Astrocyte of the spinal cord (primary cell): ENCODE data around the gene NAPB.
A peak's percentile ranks its signal among the peaks of the same experiment; 100 is the strongest.
"Not testable (repeated sequence)": the region's sequence is repeated elsewhere in the genome, so short reads cannot be mapped to it uniquely, and the experiment has no call there.

ENCODE experiments used
- DNase-seq: peaks from one replicate; pipeline ENCODE4 v3.0.0; 2011; ENCODE audit warnings: low read depth, low spot score
- H3K4me3 ChIP-seq: 2 replicates; pipeline ENCODE4 v1.5.1; 2011; ENCODE audit warnings: low read depth, mild to moderate bottlenecking, low read length, moderate library complexity
- in situ Hi-C: cut with HindIII; loops from 2 replicates; pipeline ENCODE4 v1.10.0; 2017; ENCODE audit warnings: low sequenced_read_pairs
- TF ChIP-seq, protein P1 (sequence below): IDR thresholded peaks from 2 replicates; pipeline ENCODE4 v1.5.1; 2012; ENCODE audit warnings: low read depth, mild to moderate bottlenecking, low read length, inconsistent platforms

Gene NAPB

DNA sequence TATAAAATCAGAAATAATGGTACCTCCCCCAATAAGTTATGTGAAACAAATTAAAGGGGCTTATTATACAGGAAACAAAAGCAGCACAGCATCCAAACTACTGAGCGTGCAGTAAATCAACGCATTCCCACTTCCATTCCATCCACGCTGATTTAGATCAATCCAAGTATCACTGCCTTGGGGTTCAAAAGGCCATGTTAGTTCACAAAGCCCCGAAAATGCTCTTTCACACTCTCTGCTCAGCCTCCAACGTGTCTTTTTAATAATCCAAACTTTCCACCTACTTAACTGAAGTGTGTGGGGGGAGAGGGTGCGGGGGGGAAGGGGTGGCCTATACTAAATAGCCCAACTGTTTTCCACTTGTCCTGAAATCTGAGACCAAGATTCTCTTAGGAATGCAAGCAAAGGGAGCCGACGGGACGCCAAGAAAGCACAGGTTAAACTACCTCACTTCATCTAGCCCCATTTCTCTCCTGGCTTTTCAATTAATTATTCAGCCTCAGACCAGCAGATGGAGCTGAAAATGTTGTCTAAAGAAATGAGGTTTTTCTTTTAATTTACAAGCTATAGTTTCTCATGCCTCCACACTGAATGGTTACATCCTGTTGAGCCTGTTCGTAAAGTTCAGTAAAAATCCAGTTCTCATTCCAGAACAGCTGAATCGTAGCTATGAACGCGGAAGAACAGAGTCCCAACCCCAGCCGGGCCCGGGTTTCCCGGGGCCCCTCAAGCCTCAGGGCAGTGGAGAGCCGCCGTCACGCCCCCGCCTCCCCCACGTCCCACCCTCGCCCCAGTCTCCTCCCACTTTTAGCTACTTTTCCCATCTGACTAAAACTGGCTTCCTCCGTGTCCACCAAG lies 71.7 kb downstream of the NAPB start:
- peak; percentile 72 for DNase-seq
- H3K4me3 ChIP-seq: peak overlapping the region; percentile 85
- TF ChIP-seq, protein P1, sequence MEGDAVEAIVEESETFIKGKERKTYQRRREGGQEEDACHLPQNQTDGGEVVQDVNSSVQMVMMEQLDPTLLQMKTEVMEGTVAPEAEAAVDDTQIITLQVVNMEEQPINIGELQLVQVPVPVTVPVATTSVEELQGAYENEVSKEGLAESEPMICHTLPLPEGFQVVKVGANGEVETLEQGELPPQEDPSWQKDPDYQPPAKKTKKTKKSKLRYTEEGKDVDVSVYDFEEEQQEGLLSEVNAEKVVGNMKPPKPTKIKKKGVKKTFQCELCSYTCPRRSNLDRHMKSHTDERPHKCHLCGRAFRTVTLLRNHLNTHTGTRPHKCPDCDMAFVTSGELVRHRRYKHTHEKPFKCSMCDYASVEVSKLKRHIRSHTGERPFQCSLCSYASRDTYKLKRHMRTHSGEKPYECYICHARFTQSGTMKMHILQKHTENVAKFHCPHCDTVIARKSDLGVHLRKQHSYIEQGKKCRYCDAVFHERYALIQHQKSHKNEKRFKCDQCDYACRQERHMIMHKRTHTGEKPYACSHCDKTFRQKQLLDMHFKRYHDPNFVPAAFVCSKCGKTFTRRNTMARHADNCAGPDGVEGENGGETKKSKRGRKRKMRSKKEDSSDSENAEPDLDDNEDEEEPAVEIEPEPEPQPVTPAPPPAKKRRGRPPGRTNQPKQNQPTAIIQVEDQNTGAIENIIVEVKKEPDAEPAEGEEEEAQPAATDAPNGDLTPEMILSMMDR: peak; percentile 30
- in situ Hi-C loops: no loop called here

DNA sequence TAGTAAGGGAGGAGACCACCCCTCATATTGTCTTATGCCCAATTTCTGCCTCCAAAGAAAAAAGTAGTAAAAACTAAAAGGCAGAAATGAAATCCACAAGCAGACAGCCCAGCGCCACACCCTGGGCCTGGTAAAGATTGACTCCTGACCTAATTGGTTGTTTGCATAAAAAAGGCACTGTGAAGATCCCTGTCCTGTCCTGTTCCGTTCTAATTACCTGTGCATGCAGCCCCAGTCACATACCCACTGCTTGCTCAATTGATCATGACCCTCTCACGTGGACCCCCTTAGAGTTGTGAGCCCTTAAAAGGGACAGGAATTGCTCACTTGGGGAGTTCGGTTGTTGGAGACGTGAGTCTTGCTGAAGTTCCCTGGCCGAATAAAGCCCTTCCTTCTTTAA lies 72.8 kb downstream of the NAPB start:
- DNase-seq, in situ Hi-C loops, H3K4me3 ChIP-seq: not testable (repeated sequence)

DNA sequence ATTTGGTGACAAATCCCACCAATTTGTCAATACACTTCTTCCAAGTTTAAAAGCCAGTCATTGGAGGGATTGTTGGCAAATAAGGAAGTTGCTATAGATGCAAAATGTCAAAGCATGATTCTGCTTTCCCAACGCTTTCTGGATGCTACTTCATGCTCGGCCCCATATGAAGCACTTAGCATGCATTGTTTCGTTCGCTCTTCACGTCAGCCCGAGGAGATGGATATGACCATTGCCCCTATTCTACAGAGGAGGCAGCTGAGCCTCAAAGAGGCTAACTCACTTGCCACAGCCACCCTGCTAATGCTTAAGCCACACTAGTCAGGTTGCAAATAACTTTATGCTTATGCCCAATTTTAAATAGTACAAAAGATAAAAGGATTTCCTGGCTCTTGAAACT lies 73.5 kb downstream of the NAPB start:
- DNase-seq: no peak
- TF ChIP-seq, protein P1: no peak
- in situ Hi-C loops: no loop called here
- no peak overlapping the region for H3K4me3 ChIP-seq

DNA sequence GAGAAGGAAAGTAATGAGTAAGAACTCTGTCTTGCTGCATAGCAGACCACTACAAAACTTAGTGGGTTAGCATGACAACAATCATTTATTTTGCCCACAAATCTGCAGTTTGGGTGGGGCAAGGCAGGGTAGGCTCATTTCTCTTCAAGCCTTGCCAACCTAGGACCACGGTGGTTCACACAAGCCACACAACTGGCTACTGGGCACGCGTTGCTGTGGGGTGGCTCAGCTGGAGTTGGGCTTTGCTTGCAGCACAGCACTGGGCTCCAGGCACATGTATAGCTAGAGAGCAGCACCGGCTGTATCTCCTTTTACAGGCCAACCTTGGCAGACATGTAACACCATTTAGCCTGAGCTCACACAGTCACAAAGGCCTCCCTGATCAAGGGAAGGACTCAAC lies 75.3 kb downstream of the NAPB start:
- no peak for DNase-seq
- TF ChIP-seq, protein P1: no peak
- H3K4me3 ChIP-seq: no peak overlapping the region
- in situ Hi-C loops: no loop called here

DNA sequence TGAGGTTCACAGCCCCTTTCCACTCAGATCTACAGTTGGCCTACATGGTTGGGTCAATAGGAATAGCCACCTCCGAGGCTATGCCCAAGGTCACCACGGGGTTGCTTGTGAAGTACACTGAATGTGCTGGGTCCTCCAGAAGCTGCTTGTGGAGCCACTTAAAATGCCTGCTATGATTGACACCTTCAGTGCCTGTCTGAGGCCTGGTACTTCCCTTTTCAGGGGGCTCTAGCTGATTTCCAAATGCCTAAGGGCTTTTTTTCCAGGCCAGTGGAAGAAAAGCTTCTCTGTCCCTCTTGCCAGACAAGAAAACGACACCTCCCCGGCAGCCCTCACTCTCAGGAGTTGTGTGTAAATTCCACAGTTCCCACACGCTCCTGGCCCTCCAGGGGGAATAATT lies 77.0 kb downstream of the NAPB start:
- TF ChIP-seq, protein P1: no peak
- in situ Hi-C loops: no loop called here
- DNase-seq: no peak
- no peak overlapping the region for H3K4me3 ChIP-seq

DNA sequence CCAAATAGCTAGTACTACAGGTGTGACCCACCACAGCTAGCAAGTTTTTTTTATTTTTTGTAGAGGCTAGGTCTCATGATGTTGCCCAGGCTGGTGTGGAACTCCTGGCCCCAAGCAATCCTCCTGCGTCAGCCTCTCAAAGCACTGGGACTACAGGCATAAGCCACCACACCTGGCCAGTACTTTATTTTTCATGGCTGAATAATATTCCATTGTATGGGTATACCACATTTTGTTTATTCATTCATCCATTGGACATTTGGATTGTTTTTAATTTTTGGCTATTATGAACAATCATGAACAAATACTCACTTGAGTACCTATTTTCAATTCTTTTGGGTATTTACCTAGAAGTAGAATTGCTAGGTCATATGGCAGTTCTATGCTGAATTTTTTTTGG lies 77.7 kb downstream of the NAPB start:
- in situ Hi-C loops: no loop called here
- TF ChIP-seq, protein P1: no peak

DNA sequence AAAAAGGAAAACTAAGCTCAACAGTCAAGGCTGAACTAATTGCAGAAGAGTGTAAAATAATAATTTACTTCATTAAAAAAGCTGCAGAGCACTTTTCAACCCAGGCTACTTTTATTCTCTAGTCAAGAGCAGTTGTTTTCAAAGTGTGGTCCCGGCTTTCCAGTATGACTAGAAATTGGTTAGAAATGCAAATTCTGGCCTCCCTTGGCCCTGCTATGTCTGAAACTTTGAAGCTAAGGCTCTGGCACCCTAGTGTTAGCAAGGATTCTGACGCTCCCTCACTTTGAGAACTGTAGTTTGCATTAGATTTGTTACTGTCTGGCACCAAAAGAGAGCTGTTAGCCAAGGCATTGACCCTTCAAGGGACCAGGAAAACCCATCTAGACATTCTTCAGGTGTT lies 80.2 kb downstream of the NAPB start:
- DNase-seq: no peak
- H3K4me3 ChIP-seq: no peak overlapping the region
- TF ChIP-seq, protein P1: no peak
- in situ Hi-C loops: no loop called here

More for the DNA sequence above, 77.7 kb downstream of the NAPB start:
- no peak for DNase-seq
- no peak overlapping the region for H3K4me3 ChIP-seq
